C4-2B (cell line): ENCODE results near the gene ATP1A2.

Source experiments
- H3K27ac ChIP-seq: fragments of 450-650 bp; 2 replicates; pipeline ENCODE4 v1.5.1; 2017
- CTCF ChIP-seq: fragments of 450-650 bp; conservative IDR thresholded peaks from 2 replicates; pipeline ENCODE4 v1.5.1; 2017; ENCODE audit warnings: mild to moderate bottlenecking
- ZFX ChIP-seq: fragments of 450-650 bp; IDR thresholded peaks from 2 replicates; pipeline ENCODE4 v1.6.1; 2017

Gene ATP1A2

GRCh38 chr1:160162931-160163330 is 47.4 kb downstream of the ATP1A2 start:
- TF ChIP-seq ZFX (no peak), CTCF (no peak)
- H3K27ac ChIP-seq, result no peak overlapping the region

GRCh38 chr1:160163615-160164014 is 48.1 kb downstream of the ATP1A2 start:
- TF ChIP-seq ZFX (no peak), CTCF (no peak)
- no peak overlapping the region for H3K27ac ChIP-seq

- TF ChIP-seq CTCF (no peak), ZFX (no peak)
- no peak overlapping the region for H3K27ac ChIP-seq
Measured at GRCh38 chr1:160164121-160164520, 48.6 kb downstream of the ATP1A2 start.

GRCh38 chr1:160166166-160166868 is 50.8 kb downstream of the ATP1A2 start:
- no peak for TF ChIP-seq ZFX
- no peak for TF ChIP-seq CTCF

DNA sequence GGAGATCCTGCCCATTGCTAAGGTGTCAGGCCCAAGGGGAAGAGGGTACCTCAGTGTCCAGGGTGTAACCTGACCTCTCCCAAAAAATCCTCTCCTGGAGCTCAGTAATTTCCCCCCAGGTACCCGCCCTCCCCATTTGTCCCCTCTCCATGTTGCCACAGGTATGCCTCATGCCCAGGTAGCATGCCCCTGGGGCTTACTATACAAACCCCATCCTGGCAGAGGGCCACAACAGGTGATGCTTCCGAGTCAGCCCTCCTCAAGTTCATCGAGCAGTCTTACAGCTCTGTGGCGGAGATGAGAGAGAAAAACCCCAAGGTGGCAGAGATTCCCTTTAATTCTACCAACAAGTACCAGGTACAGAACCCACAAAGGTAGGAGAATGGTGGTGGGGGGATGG is 51.5 kb downstream of the ATP1A2 start:
- TF ChIP-seq CTCF, result no peak
- TF ChIP-seq ZFX, result no peak

More at GRCh38 chr1:160166166-160166868, 50.8 kb downstream of the ATP1A2 start:
- H3K27ac ChIP-seq, result no peak overlapping the region

GRCh38 chr1:160167580-160167979 is 52.0 kb downstream of the ATP1A2 start:
- H3K27ac ChIP-seq, result no peak overlapping the region
- no peak; the same call in 1 of the 2 replicates for TF ChIP-seq CTCF

More for the DNA sequence above, 51.5 kb downstream of the ATP1A2 start:
- H3K27ac ChIP-seq, result no peak overlapping the region

GRCh38 chr1:160168016-160168415 is 52.5 kb downstream of the ATP1A2 start:
- no peak for TF ChIP-seq ZFX
- no peak for TF ChIP-seq CTCF

More at GRCh38 chr1:160168016-160168415, 52.5 kb downstream of the ATP1A2 start:
- no peak overlapping the region for H3K27ac ChIP-seq
